Thyroid gland (tissue), 4 donors: ENCODE data around the gene RARG.

ENCODE experiments used
- CTCF ChIP-seq, 6 experiments: fragments of 200-600 bp in 3 of 6; fragments of 450-650 bp in 3 of 6; sonication (generic) in 3 of 6; IDR thresholded peaks; one replicate each; pipeline ENCODE4 v1.5.1; 2016 to 2019; ENCODE audit warnings: antibody characterized with exemption in 6 of 6, mild to moderate bottlenecking in 2 of 6, inconsistent platforms in 1 of 6, moderate library complexity in 1 of 6
- POLR2A ChIP-seq, 2 donors: fragments of 450-650 bp; IDR thresholded peaks; one replicate each; pipeline ENCODE4 v1.6.1; 2017; ENCODE audit warnings: antibody characterized with exemption in 2 of 2, mild to moderate bottlenecking in 2 of 2, moderate library complexity in 1 of 2

GRCh38 chr12:53171725-53172329 lies 60.2 kb downstream of the RARG start:
- TF ChIP-seq CTCF (IDR thresholded peaks at IDR 0.05) (no peak), POLR2A (IDR thresholded peaks at IDR 0.05) (no peak)
